Activated T-cell treated with anti-CD3 and anti-CD28 coated beads, Interleukin-2, amount 50 U/mL, for 48 hours (primary cell): Measurements from ENCODE around the gene ANKK1.

Experiments used
- DNase-seq, 2 experiments: peaks; one replicate each; pipeline ENCODE4 v3.0.0-alpha.2; 2020

ANKK1 gene

GRCh38 chr11:113387605-113388211, at the start of gene ANKK1:
TSS of gene ANKK1 (plus strand) at chr11:113387779. CDS start at chr11:113387885, 106 bp downstream.
- peak in 1 of 2 experiments; percentile 21 for DNase-seq

GRCh38 chr11:113338730-113339129, 48.8 kb upstream of the ANKK1 start:
- DNase-seq = no peak

GRCh38 chr11:113339929-113340589, 47.5 kb upstream of the ANKK1 start:
- DNase-seq = no peak

- DNase-seq = no peak
These were observed 46.0 kb upstream of the ANKK1 start for GRCh38 chr11:113341388-113342165.

- no peak for DNase-seq
These were observed 41.6 kb upstream of the ANKK1 start for GRCh38 chr11:113345978-113346377.

GRCh38 chr11:113349528-113349927, 38.1 kb upstream of the ANKK1 start:
- no peak for DNase-seq

GRCh38 chr11:113350336-113351067, 37.1 kb upstream of the ANKK1 start:
- DNase-seq = no peak

GRCh38 chr11:113351068-113351450, 36.5 kb upstream of the ANKK1 start:
- DNase-seq = no peak

- no peak for DNase-seq
These were observed 36.1 kb upstream of the ANKK1 start for GRCh38 chr11:113351480-113351879.

- DNase-seq = no peak
These were observed 31.4 kb upstream of the ANKK1 start for GRCh38 chr11:113356203-113356602.

- DNase-seq = no peak
These were observed 24.2 kb upstream of the ANKK1 start for GRCh38 chr11:113363406-113363805.

GRCh38 chr11:113363996-113364641, 23.5 kb upstream of the ANKK1 start:
- DNase-seq = no peak

- DNase-seq = no peak
These were observed 21.7 kb upstream of the ANKK1 start for GRCh38 chr11:113365895-113366294.

GRCh38 chr11:113369411-113369810, 18.2 kb upstream of the ANKK1 start:
- DNase-seq = no peak

- no peak for DNase-seq
These were observed 16.9 kb upstream of the ANKK1 start for GRCh38 chr11:113370634-113371033.

GRCh38 chr11:113372309-113372708, 15.3 kb upstream of the ANKK1 start:
- DNase-seq = no peak

- no peak for DNase-seq
These were observed 14.3 kb upstream of the ANKK1 start for GRCh38 chr11:113373306-113373705.

GRCh38 chr11:113373981-113374560, 13.5 kb upstream of the ANKK1 start:
- no peak for DNase-seq

GRCh38 chr11:113375402-113375801, 12.2 kb upstream of the ANKK1 start:
- DNase-seq = no peak

- no peak for DNase-seq
These were observed 11.4 kb upstream of the ANKK1 start for GRCh38 chr11:113376156-113376555.

- DNase-seq = no peak
These were observed 9.7 kb upstream of the ANKK1 start for GRCh38 chr11:113377681-113378412.

GRCh38 chr11:113378692-113379091, 8.9 kb upstream of the ANKK1 start:
- no peak for DNase-seq
